ENCODE measurements around the gene UBE2R2.
"Not testable (repeated sequence)": the region's sequence is repeated elsewhere in the genome, so short reads cannot be mapped to it uniquely, and the experiment has no call there.

DNA sequence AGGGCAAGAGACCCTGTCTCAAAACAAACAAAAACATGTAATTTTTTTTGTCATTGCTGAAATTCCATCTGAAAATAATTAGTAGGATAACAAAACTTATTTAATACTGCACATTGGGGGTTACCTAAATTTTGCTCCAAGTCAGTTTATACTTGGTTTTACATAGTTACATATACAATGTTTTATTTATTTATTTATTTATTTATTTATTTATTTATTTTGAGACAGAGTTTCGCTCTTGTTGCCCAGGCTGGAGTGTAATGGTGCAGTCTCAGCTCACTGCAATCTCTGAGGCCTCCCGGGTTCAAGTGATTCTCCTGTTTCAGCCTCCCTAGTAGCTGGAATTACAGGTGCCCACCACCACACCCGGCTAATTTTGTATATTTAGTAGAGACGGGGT, 52.3 kb downstream of the UBE2R2 start:
- TF ChIP-seq, protein P1, sequence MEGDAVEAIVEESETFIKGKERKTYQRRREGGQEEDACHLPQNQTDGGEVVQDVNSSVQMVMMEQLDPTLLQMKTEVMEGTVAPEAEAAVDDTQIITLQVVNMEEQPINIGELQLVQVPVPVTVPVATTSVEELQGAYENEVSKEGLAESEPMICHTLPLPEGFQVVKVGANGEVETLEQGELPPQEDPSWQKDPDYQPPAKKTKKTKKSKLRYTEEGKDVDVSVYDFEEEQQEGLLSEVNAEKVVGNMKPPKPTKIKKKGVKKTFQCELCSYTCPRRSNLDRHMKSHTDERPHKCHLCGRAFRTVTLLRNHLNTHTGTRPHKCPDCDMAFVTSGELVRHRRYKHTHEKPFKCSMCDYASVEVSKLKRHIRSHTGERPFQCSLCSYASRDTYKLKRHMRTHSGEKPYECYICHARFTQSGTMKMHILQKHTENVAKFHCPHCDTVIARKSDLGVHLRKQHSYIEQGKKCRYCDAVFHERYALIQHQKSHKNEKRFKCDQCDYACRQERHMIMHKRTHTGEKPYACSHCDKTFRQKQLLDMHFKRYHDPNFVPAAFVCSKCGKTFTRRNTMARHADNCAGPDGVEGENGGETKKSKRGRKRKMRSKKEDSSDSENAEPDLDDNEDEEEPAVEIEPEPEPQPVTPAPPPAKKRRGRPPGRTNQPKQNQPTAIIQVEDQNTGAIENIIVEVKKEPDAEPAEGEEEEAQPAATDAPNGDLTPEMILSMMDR (conservative IDR thresholded peaks at IDR 0.05; ENCODE audit: low read length), result not testable (repeated sequence)
- not testable (repeated sequence) for TF ChIP-seq EZH2phosphoT487 (IDR thresholded peaks at IDR 0.05; ENCODE audit: borderline replicate concordance, low read depth, low read length)

Data from OCI-LY7 (cell line).